ENCODE measurements around the gene TMEM86B. TPM values are rescaled to one million over a fixed set of nuclear protein-coding genes. Genes with fewer than 3 reads are reported as not detected.

TMEM86B gene
- total and polyA plus RNA-seq, 8 donors: 0.29 to 47.8 (median 9.7) TPM

GRCh38 chr19:55181740-55182139 is 46.8 kb downstream of the TMEM86B start:
- Histone ChIP-seq H3K27me3 (peaks cover 18 to 99% (median 50%) of the 10 kb centered on the region in 3 donors), H3K4me3 (no peak overlapping the region), H3K9me3 (no peaks in the 10 kb centered on the region), H3K4me1 (peaks cover 9 to 19% (median 18%) of the 10 kb centered on the region in 4 donors), H3K27ac (no peak overlapping the region), H3K36me3 (peaks cover 0 to 19% (median 8%) of the 10 kb centered on the region in 4 donors)
- WGBS, 5 donors: 69 to 86% (median 80%) methylated on average over 13 to 20 of the region's 20 CpGs
- intact Hi-C loops (cut with DNase I; ENCODE audit: low total_unique reads): no loop called here
- no peak for DNase-seq
- TF ChIP-seq EP300 (IDR thresholded peaks at IDR 0.05) (no peak), POLR2AphosphoS5 (IDR thresholded peaks at IDR 0.05) (no peak), POLR2A (IDR thresholded peaks at IDR 0.05) (no peak)
- TF ChIP-seq, protein P1, sequence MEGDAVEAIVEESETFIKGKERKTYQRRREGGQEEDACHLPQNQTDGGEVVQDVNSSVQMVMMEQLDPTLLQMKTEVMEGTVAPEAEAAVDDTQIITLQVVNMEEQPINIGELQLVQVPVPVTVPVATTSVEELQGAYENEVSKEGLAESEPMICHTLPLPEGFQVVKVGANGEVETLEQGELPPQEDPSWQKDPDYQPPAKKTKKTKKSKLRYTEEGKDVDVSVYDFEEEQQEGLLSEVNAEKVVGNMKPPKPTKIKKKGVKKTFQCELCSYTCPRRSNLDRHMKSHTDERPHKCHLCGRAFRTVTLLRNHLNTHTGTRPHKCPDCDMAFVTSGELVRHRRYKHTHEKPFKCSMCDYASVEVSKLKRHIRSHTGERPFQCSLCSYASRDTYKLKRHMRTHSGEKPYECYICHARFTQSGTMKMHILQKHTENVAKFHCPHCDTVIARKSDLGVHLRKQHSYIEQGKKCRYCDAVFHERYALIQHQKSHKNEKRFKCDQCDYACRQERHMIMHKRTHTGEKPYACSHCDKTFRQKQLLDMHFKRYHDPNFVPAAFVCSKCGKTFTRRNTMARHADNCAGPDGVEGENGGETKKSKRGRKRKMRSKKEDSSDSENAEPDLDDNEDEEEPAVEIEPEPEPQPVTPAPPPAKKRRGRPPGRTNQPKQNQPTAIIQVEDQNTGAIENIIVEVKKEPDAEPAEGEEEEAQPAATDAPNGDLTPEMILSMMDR (IDR thresholded peaks at IDR 0.05): no peak

GRCh38 chr19:55179606-55180484 is 48.7 kb downstream of the TMEM86B start, which contains the start of gene SYT5:
SYT5 (minus strand) TSS chr19:55180289; CDS start chr19:55179041, 1,248 bp downstream.
- TF ChIP-seq POLR2AphosphoS5 (IDR thresholded peaks at IDR 0.05): no peak
- no peak for TF ChIP-seq POLR2A (IDR thresholded peaks at IDR 0.05)
- TF ChIP-seq, protein P1 (IDR thresholded peaks at IDR 0.05): no peak
- TF ChIP-seq EP300 (IDR thresholded peaks at IDR 0.05): no peak
- WGBS, 5 donors: 0 to 3% (median 2%) methylated on average over 21 to 68 of the region's 68 CpGs
- peak within 1 kb of the TSS; percentile 23 to 44 (median 38) for H3K4me3 ChIP-seq
- no peaks in the 10 kb centered on the region for H3K9me3 ChIP-seq
- peak within 1 kb of the TSS in 2 of 5 donors; percentile 6 to 11 for H3K27ac ChIP-seq
- H3K36me3 ChIP-seq: peaks cover 0 to 9% (median 3%) of the 10 kb centered on the region in 4 donors
- peaks cover 30 to 99% (median 68%) of the 10 kb centered on the region in 3 donors for H3K27me3 ChIP-seq
- H3K4me1 ChIP-seq: peaks cover 9 to 19% (median 18%) of the 10 kb centered on the region in 4 donors
- DNase-seq: peak; percentile 40 to 82
- intact Hi-C loops (cut with DNase I; ENCODE audit: low total_unique reads): no loop called here

DNA sequence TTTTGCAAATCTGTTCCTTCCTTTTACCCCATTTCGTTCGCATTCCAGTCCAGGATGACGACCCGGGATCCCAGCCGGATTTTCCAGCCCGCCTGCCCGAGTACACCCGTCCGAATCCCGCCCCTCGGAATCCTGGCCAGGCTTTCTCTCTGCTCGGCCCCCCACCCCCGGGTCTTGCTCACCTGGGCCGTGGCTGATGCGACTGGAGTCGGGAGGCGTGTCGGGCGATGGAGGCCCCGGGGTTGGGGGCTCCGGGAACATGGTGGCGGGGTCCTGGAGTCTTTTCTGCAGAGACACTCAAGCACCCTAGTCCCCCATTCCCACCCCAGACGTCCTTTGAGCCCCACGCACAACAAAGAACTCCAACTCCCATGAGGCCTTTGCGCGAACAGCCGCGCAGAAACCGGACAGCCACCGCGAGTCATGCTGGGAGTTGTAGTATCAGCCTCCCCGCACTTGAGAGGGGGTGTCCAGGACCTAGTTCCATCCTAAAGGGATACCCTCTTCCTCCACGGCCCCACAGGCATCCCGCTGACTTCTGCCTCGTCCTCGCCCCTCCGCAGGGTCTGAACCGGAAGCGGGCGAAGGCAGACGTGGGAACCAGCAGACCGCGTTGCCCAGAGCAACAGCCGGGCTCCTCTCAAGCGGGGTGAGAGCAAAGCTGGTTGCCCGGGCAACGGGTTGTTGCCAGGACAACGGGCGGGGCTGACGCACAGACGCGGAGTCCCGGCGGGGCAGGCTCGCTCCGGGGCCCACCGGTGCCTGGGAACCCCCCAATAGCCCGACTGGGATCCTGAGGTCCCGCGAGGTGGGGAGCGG is 49.6 kb downstream of the TMEM86B start:
- TF ChIP-seq, protein P1 (IDR thresholded peaks at IDR 0.05): no peak
- no peak for TF ChIP-seq EP300 (IDR thresholded peaks at IDR 0.05)
- TF ChIP-seq POLR2A (IDR thresholded peaks at IDR 0.05): no peak
- TF ChIP-seq POLR2AphosphoS5 (IDR thresholded peaks at IDR 0.05): no peak
- peaks cover 37 to 100% (median 77%) of the 10 kb centered on the region in 3 donors for H3K27me3 ChIP-seq
- intact Hi-C loops (cut with DNase I; ENCODE audit: low total_unique reads): no loop called here
- peak overlapping the region; percentile 23 to 44 (median 38) for H3K4me3 ChIP-seq
- 3 to 7% (median 6%) methylated on average over 21 to 61 of the region's 61 CpGs for WGBS, 5 donors
- peak overlapping the region in 1 of 5 donors; percentile 11 for H3K27ac ChIP-seq
- peaks cover 0 to 9% (median 3%) of the 10 kb centered on the region in 4 donors for H3K36me3 ChIP-seq
- peak; percentile 69 to 95 for DNase-seq
- H3K4me1 ChIP-seq: peaks cover 9 to 24% (median 21%) of the 10 kb centered on the region in 4 donors
- no peaks in the 10 kb centered on the region for H3K9me3 ChIP-seq

Small RNAs within 50 kb of the gene (small RNA-seq; reads per million reads assigned to genes)
- gene MIR6802 (0 reads per million in 4 donors), gene MIR6803 (0 to 0.31 (median 0.15) reads per million in 4 donors), gene MIR6804 (0 reads per million in 4 donors)

Other genes with a start within 250 kb of the TMEM86B start
- gene GP6, start 190.5 kb downstream of the TMEM86B start, total RNA-seq: 1 to 10 TPM in 1 of 5 donors, not detected in 4; 3.5 TPM
- gene GP6, start 190.5 kb downstream of the TMEM86B start, polyA plus RNA-seq: under 1 TPM in 1 of 3 donors, not detected in 2; 0.43 TPM
- 100 to 1,000 TPM in 1 of 5 donors, 10 to 100 TPM in 4; 20.6 to 124 (median 28.8) TPM for gene RDH13, start 165.6 kb downstream of the TMEM86B start, total RNA-seq
- gene RDH13, start 165.6 kb downstream of the TMEM86B start, polyA plus RNA-seq: 10 to 100 TPM; 13.1 to 22.0 (median 20.3) TPM
- 100 to 1,000 TPM in 3 of 5 donors, 10 to 100 TPM in 2; 32.3 to 303 (median 114) TPM for gene EPS8L1, start 152.9 kb downstream of the TMEM86B start, total RNA-seq
- 100 to 1,000 TPM in 1 of 3 donors, 10 to 100 TPM in 2; 82.3 to 320 (median 87.5) TPM for gene EPS8L1, start 152.9 kb downstream of the TMEM86B start, polyA plus RNA-seq
- gene PPP1R12C, start 111.1 kb downstream of the TMEM86B start, total RNA-seq: 100 to 1,000 TPM in 4 of 5 donors, 10 to 100 TPM in 1; 52.7 to 261 (median 167) TPM
- gene PPP1R12C, start 111.1 kb downstream of the TMEM86B start, polyA plus RNA-seq: 100 to 1,000 TPM in 1 of 3 donors, 10 to 100 TPM in 2; 77.0 to 136 (median 82.6) TPM
- gene TNNT1, start 79.6 kb downstream of the TMEM86B start, total RNA-seq: 1 to 10 TPM in 1 of 5 donors, not detected in 4; 1.1 TPM
- gene TNNT1, start 79.6 kb downstream of the TMEM86B start, polyA plus RNA-seq: 10 to 100 TPM in 1 of 3 donors, 1 to 10 TPM in 1, under 1 TPM in 1; 0.87 to 19.6 (median 6.7) TPM
- gene TNNI3, start 71.0 kb downstream of the TMEM86B start, total RNA-seq: not detected
- 10 to 100 TPM in 1 of 3 donors, 1 to 10 TPM in 2; 4.2 to 14.1 (median 7.8) TPM for gene TNNI3, start 71.0 kb downstream of the TMEM86B start, polyA plus RNA-seq
- gene DNAAF3, start 62.1 kb downstream of the TMEM86B start, total RNA-seq: 1 to 10 TPM in 1 of 5 donors, not detected in 4; 1.9 TPM
- under 1 TPM in 2 of 3 donors, not detected in 1; 0.68 to 0.75 TPM for gene DNAAF3, start 62.1 kb downstream of the TMEM86B start, polyA plus RNA-seq
- 1 to 10 TPM in 1 of 5 donors, not detected in 4; 1.8 TPM for gene SYT5, start 48.5 kb downstream of the TMEM86B start, total RNA-seq
- gene SYT5, start 48.5 kb downstream of the TMEM86B start, polyA plus RNA-seq: 1 to 10 TPM in 2 of 3 donors, under 1 TPM in 1; 0.20 to 2.8 (median 1.7) TPM
- gene PTPRH, start 19.3 kb downstream of the TMEM86B start, total RNA-seq: 10 to 100 TPM; 34.9 to 83.9 (median 52.5) TPM
- gene PTPRH, start 19.3 kb downstream of the TMEM86B start, polyA plus RNA-seq: 10 to 100 TPM in 2 of 3 donors, 1 to 10 TPM in 1; 5.3 to 22.5 (median 17.3) TPM
- gene PPP6R1, start 30.3 kb upstream of the TMEM86B start, total RNA-seq: 100 to 1,000 TPM in 1 of 5 donors, 10 to 100 TPM in 4; 36.9 to 112 (median 79.9) TPM
- 10 to 100 TPM; 19.5 to 33.6 (median 24.4) TPM for gene PPP6R1, start 30.3 kb upstream of the TMEM86B start, polyA plus RNA-seq
- 10 to 100 TPM in 3 of 5 donors, 1 to 10 TPM in 2; 5.3 to 69.2 (median 14.9) TPM for gene HSPBP1, start 51.3 kb upstream of the TMEM86B start, total RNA-seq
- gene HSPBP1, start 51.3 kb upstream of the TMEM86B start, polyA plus RNA-seq: 10 to 100 TPM; 27.5 to 40.2 (median 32.6) TPM
- gene BRSK1, start 55.2 kb upstream of the TMEM86B start, total RNA-seq: 10 to 100 TPM in 2 of 5 donors, 1 to 10 TPM in 1, not detected in 2; 5.7 to 67.7 (median 45.1) TPM
- 1 to 10 TPM; 1.5 to 5.0 (median 2.4) TPM for gene BRSK1, start 55.2 kb upstream of the TMEM86B start, polyA plus RNA-seq
- gene TMEM150B, start 96.6 kb upstream of the TMEM86B start, total RNA-seq: 10 to 100 TPM in 1 of 5 donors, 1 to 10 TPM in 2, not detected in 2; 1.3 to 15.8 (median 3.3) TPM
- gene TMEM150B, start 96.6 kb upstream of the TMEM86B start, polyA plus RNA-seq: under 1 TPM; 0.18 to 0.92 (median 0.87) TPM
- gene KMT5C, start 111.1 kb upstream of the TMEM86B start, total RNA-seq: 100 to 1,000 TPM in 2 of 5 donors, 10 to 100 TPM in 2, 1 to 10 TPM in 1; 4.1 to 122 (median 27.7) TPM
- 1 to 10 TPM; 2.7 to 7.4 (median 5.5) TPM for gene KMT5C, start 111.1 kb upstream of the TMEM86B start, polyA plus RNA-seq
- 10 to 100 TPM in 1 of 5 donors, not detected in 4; 18.2 TPM for gene COX6B2, start 126.0 kb upstream of the TMEM86B start, total RNA-seq
- under 1 TPM in 2 of 3 donors, not detected in 1; 0.19 to 0.93 TPM for gene COX6B2, start 126.0 kb upstream of the TMEM86B start, polyA plus RNA-seq
- not detected for gene GARIN5B, start 134.5 kb upstream of the TMEM86B start, total RNA-seq
- not detected for gene GARIN5B, start 134.5 kb upstream of the TMEM86B start, polyA plus RNA-seq
- 1 to 10 TPM in 2 of 5 donors, not detected in 3; 1.3 TPM for gene IL11, start 141.7 kb upstream of the TMEM86B start, total RNA-seq
- gene IL11, start 141.7 kb upstream of the TMEM86B start, polyA plus RNA-seq: 10 to 100 TPM in 1 of 3 donors, 1 to 10 TPM in 2; 1.0 to 17.4 (median 1.4) TPM
- not detected for gene TMEM190, start 148.1 kb upstream of the TMEM86B start, total RNA-seq
- 1 to 10 TPM in 1 of 3 donors, under 1 TPM in 1, not detected in 1; 0.68 to 1.3 TPM for gene TMEM190, start 148.1 kb upstream of the TMEM86B start, polyA plus RNA-seq
- gene TMEM238, start 155.5 kb upstream of the TMEM86B start, total RNA-seq: 100 to 1,000 TPM in 1 of 5 donors, 10 to 100 TPM in 1, 1 to 10 TPM in 1, not detected in 2; 5.4 to 504 (median 36.1) TPM
- under 1 TPM in 2 of 3 donors, not detected in 1; 0.75 to 0.83 TPM for gene TMEM238, start 155.5 kb upstream of the TMEM86B start, polyA plus RNA-seq
- 100 to 1,000 TPM in 4 of 5 donors, 10 to 100 TPM in 1; 47.5 to 854 (median 193) TPM for gene RPL28, start 157.2 kb upstream of the TMEM86B start, total RNA-seq
- 1,000 to 10,000 TPM; 2,029 to 2,388 (median 2,037) TPM for gene RPL28, start 157.2 kb upstream of the TMEM86B start, polyA plus RNA-seq
- 10 to 100 TPM in 3 of 5 donors, 1 to 10 TPM in 2; 8.0 to 43.3 (median 20.2) TPM for gene UBE2S, start 179.0 kb upstream of the TMEM86B start, total RNA-seq
- 10 to 100 TPM; 11.6 to 13.1 (median 13.1) TPM for gene UBE2S, start 179.0 kb upstream of the TMEM86B start, polyA plus RNA-seq
- gene SHISA7, start 214.5 kb upstream of the TMEM86B start, total RNA-seq: not detected
- not detected for gene SHISA7, start 214.5 kb upstream of the TMEM86B start, polyA plus RNA-seq
- gene ISOC2, start 232.9 kb upstream of the TMEM86B start, total RNA-seq: 100 to 1,000 TPM in 1 of 5 donors, 10 to 100 TPM in 4; 19.8 to 348 (median 63.6) TPM
- gene ISOC2, start 232.9 kb upstream of the TMEM86B start, polyA plus RNA-seq: 10 to 100 TPM; 76.7 to 80.5 (median 79.6) TPM
- not detected for gene C19orf85, start 236.0 kb upstream of the TMEM86B start, total RNA-seq
- under 1 TPM in 1 of 3 donors, not detected in 2; 0.23 TPM for gene C19orf85, start 236.0 kb upstream of the TMEM86B start, polyA plus RNA-seq
- gene ZNF628, start 247.9 kb upstream of the TMEM86B start, total RNA-seq: 10 to 100 TPM in 1 of 5 donors, 1 to 10 TPM in 3, under 1 TPM in 1; 0.58 to 16.1 (median 5.7) TPM
- gene ZNF628, start 247.9 kb upstream of the TMEM86B start, polyA plus RNA-seq: 1 to 10 TPM; 2.0 to 7.2 (median 4.3) TPM